GM10248 (cell line): ENCODE data around the gene EEFSEC.

ENCODE experiments used
- CTCF ChIA-PET: fragments of 300-600 bp; sonication (Branson Sonifier 250); formaldehyde crosslinking; extraction: SDS; loops from one replicate; lab custom pipeline; 2021; ENCODE audit warnings: antibody characterized with exemption; lab: Yijun Ruan, JAX
- POLR2A ChIA-PET: fragments of 350-650 bp; sonication (Branson Sonifier 250); formaldehyde crosslinking; extraction: SDS; loops from one replicate; lab custom pipeline; 2020; ENCODE audit warnings: antibody characterized with exemption; lab: Yijun Ruan, JAX
- DNase-seq: peaks from one replicate; pipeline ENCODE4 v3.0.0; 2012; ENCODE audit errors: extremely low spot score
- CTCF ChIP-seq: IDR thresholded peaks from 2 replicates; pipeline ENCODE4 v1.5.1; 2012; ENCODE audit warnings: mild to moderate bottlenecking, low read depth; ENCODE audit errors: extremely low read depth, missing control alignments, control extremely low read depth

EEFSEC gene

GRCh38 chr3:128307029-128307633 lies 153.8 kb downstream of the EEFSEC start:
- ChIA-PET POLR2A (interaction anchor here (0.6 kb wide), 1 partner anchor 1564 kb away, joined by 4 read pairs; no protein-coding TSS in a partner anchor), CTCF (interaction anchor here (0.8 to 5.0 kb wide), 6 partner anchors 9 to 120 kb away, joined by 3 to 31 read pairs (median 4); no protein-coding TSS in a partner anchor)
- DNase-seq, result no peak
- peak; percentile 5 for TF ChIP-seq CTCF

- no peak for TF ChIP-seq CTCF
- DNase-seq, result no peak
- ChIA-PET POLR2A (no interaction called here), CTCF (interaction anchor here (1.1 to 5.0 kb wide), 5 partner anchors 10 to 119 kb away, joined by 3 to 31 read pairs (median 3); no protein-coding TSS in a partner anchor)
Observed at GRCh38 chr3:128307781-128308469, 154.6 kb downstream of the EEFSEC start.

GRCh38 chr3:128309026-128309425 lies 155.7 kb downstream of the EEFSEC start:
- CTCF ChIA-PET, result interaction anchor here (1.2 to 5.0 kb wide), 2 partner anchors 9 to 12 kb away, joined by 3 to 31 read pairs; no protein-coding TSS in a partner anchor
- no peak for TF ChIP-seq CTCF
- POLR2A ChIA-PET, result no interaction called here

GRCh38 chr3:128310286-128311058 lies 157.2 kb downstream of the EEFSEC start:
- DNase-seq, result no peak
- CTCF ChIA-PET, result interaction anchor here (1.1 to 5.0 kb wide), 2 partner anchors 11 to 57 kb away, joined by 3 to 31 read pairs; no protein-coding TSS in a partner anchor
- TF ChIP-seq CTCF, result no peak
- POLR2A ChIA-PET, result no interaction called here

More at GRCh38 chr3:128309026-128309425, 155.7 kb downstream of the EEFSEC start:
- no peak for DNase-seq

GRCh38 chr3:128311441-128311844 lies 158.2 kb downstream of the EEFSEC start:
- ChIA-PET POLR2A (no interaction called here), CTCF (interaction anchor here (1.1 to 1.5 kb wide), 3 partner anchors 9 to 58 kb away, joined by 3 to 6 read pairs (median 3); no protein-coding TSS in a partner anchor)
- DNase-seq, result no peak
- TF ChIP-seq CTCF, result no peak

GRCh38 chr3:128312271-128312670 lies 159.0 kb downstream of the EEFSEC start:
- TF ChIP-seq CTCF, result no peak
- no peak for DNase-seq
- CTCF ChIA-PET, result interaction anchor here (1.1 to 1.5 kb wide), 3 partner anchors 8 to 43 kb away, joined by 3 to 6 read pairs (median 3); no protein-coding TSS in a partner anchor
- POLR2A ChIA-PET, result no interaction called here
